HepG2 (cell line): Measurements from ENCODE around the gene ANKRD40CL. TPM values are rescaled to one million over a fixed set of nuclear protein-coding genes. Genes with fewer than 3 reads are reported as not detected.
A peak's percentile ranks its signal among the peaks of the same experiment; 100 is the strongest.

ENCODE experiments used
- ATF1 ChIP-seq: IDR thresholded peaks from 2 replicates; pipeline ENCODE4 v1.6.1; 2016; ENCODE audit warnings: mild to moderate bottlenecking, control low read depth
- GTF2F1 ChIP-seq: fragments of 150-350 bp; IDR thresholded peaks from 2 replicates; pipeline ENCODE4 v1.6.1; 2014; ENCODE audit warnings: low read length
- ISL2 ChIP-seq: sonication (generic); formaldehyde crosslinking; IDR thresholded peaks from 2 replicates; pipeline ENCODE4 v1.5.0; 2020; ENCODE audit warnings: missing genetic modification reagents
- KLF11 ChIP-seq: IDR thresholded peaks from 2 replicates; pipeline ENCODE4 v1.6.1; 2016; ENCODE audit warnings: missing compliant biosample characterization
- KLF13 ChIP-seq: sonication (generic); formaldehyde crosslinking; IDR thresholded peaks from 2 replicates; pipeline ENCODE4 v1.4.0; 2020; ENCODE audit warnings: mild to moderate bottlenecking, missing genetic modification reagents
- NCOA1 ChIP-seq: sonication (generic); formaldehyde crosslinking; IDR thresholded peaks from 2 replicates; pipeline ENCODE4 v1.9.0; 2021; ENCODE audit warnings: missing genetic modification reagents
- NFIC ChIP-seq: IDR thresholded peaks from 2 replicates; pipeline ENCODE4 v1.6.1; 2012; ENCODE audit warnings: mild to moderate bottlenecking, low read length, inconsistent platforms
- NFYC ChIP-seq: IDR thresholded peaks from 2 replicates; pipeline ENCODE4 v1.6.1; 2016; ENCODE audit warnings: missing genetic modification reagents, missing compliant biosample characterization
- PHB2 ChIP-seq: fragments of 450-650 bp; IDR thresholded peaks from 2 replicates; pipeline ENCODE4 v1.6.1; 2018; ENCODE audit not compliant: partially characterized antibody
- REL ChIP-seq: sonication (generic); formaldehyde crosslinking; conservative IDR thresholded peaks from 2 replicates; pipeline ENCODE4 v1.8.0; 2022; ENCODE audit warnings: mild to moderate bottlenecking, missing genetic modification reagents, moderate library complexity
- SP5 ChIP-seq: IDR thresholded peaks from 2 replicates; pipeline ENCODE4 v1.6.1; 2016; ENCODE audit warnings: low read depth, borderline replicate concordance
- TAF1 ChIP-seq: sonication (generic); formaldehyde crosslinking; IDR thresholded peaks from 2 replicates; pipeline ENCODE4 v1.4.0; 2020; ENCODE audit warnings: missing genetic modification reagents
- TBL1XR1 ChIP-seq: fragments of 150-350 bp; IDR thresholded peaks from 2 replicates; pipeline ENCODE4 v1.6.1; 2014; ENCODE audit warnings: borderline replicate concordance, low read length; ENCODE audit not compliant: partially characterized antibody
- YEATS4 ChIP-seq: sonication (generic); formaldehyde crosslinking; IDR thresholded peaks from 2 replicates; pipeline ENCODE4 v1.4.0; 2020; ENCODE audit warnings: missing genetic modification reagents, borderline replicate concordance
- YY1 ChIP-seq: IDR thresholded peaks from 2 replicates; pipeline ENCODE4 v1.6.1; 2011; ENCODE audit warnings: low read length, low read depth, moderate library complexity, mild to moderate bottlenecking; ENCODE audit not compliant: insufficient read depth, insufficient replicate concordance
- ZNF460 ChIP-seq: sonication (generic); formaldehyde crosslinking; IDR thresholded peaks from 2 replicates; pipeline ENCODE4 v1.5.1; 2020; ENCODE audit warnings: missing genetic modification reagents, mild to moderate bottlenecking, borderline replicate concordance
- ZNF543 ChIP-seq: sonication (generic); formaldehyde crosslinking; IDR thresholded peaks from 2 replicates; pipeline ENCODE4 v1.4.0; 2020; ENCODE audit warnings: mild to moderate bottlenecking, missing genetic modification reagents
- ZNF567 ChIP-seq: sonication (generic); formaldehyde crosslinking; IDR thresholded peaks from 2 replicates; pipeline ENCODE4 v1.8.1; 2023; ENCODE audit warnings: mild to moderate bottlenecking, missing genetic modification reagents, borderline replicate concordance
- ZNF772 ChIP-seq: sonication (generic); formaldehyde crosslinking; IDR thresholded peaks from 2 replicates; pipeline ENCODE4 v1.5.0; 2020; ENCODE audit warnings: mild to moderate bottlenecking, missing genetic modification reagents
- ZNF788 ChIP-seq: sonication (generic); formaldehyde crosslinking; IDR thresholded peaks from 2 replicates; pipeline ENCODE4 v1.5.0; 2020; ENCODE audit warnings: mild to moderate bottlenecking, missing genetic modification reagents, borderline replicate concordance
- polyA plus RNA-seq, 8 experiments: library from polyadenylated mRNA; depleted of rRNA in 3 of 8; stranded (reverse) in 7 of 8; unstranded in 1 of 8; fragments of >200 nt; fragmentation: Illumina TruSeq in 4 of 8; extraction: Trizol in 4 of 8; gene quantifications; 2 replicates each; pipeline versions ENCODE4 v1.2.1 to v1.2.3, GENCODE V29; 2011 to 2016; ENCODE audit warnings: low read depth in 4 of 8, missing spikeins in 1 of 8, mixed read lengths in 1 of 8; ENCODE audit not compliant: insufficient read depth in 1 of 8
- total RNA-seq, 5 experiments: library from RNA; depleted of rRNA; stranded (reverse); fragments of >200 nt; fragmentation: Illumina TruSeq; extraction: Trizol; gene quantifications; 2 replicates each; pipeline ENCODE4 v1.2.3, GENCODE V29; 2016; ENCODE audit warnings: low read depth in 1 of 5
- TF ChIP-seq, protein P1 (sequence below): sonication (generic); formaldehyde crosslinking; IDR thresholded peaks from 2 replicates; pipeline ENCODE4 v1.4.0; 2020; ENCODE audit warnings: missing genetic modification reagents
- TF ChIP-seq, protein P2 (sequence below): sonication (generic); formaldehyde crosslinking; IDR thresholded peaks from 2 replicates; pipeline ENCODE4 v1.4.0; 2020; ENCODE audit warnings: missing genetic modification reagents
- TF ChIP-seq, protein P3 (sequence below): sonication (generic); formaldehyde crosslinking; IDR thresholded peaks from 2 replicates; pipeline ENCODE4 v1.5.0; 2020; ENCODE audit warnings: missing genetic modification reagents
- TF ChIP-seq, protein P4 (sequence below): IDR thresholded peaks from 2 replicates; pipeline ENCODE4 v1.6.1; 2016; ENCODE audit warnings: low read depth, borderline replicate concordance
- TF ChIP-seq, protein P5 (sequence below): sonication (generic); formaldehyde crosslinking; IDR thresholded peaks from 2 replicates; pipeline ENCODE4 v1.5.1; 2020; ENCODE audit warnings: mild to moderate bottlenecking, missing genetic modification reagents, moderate library complexity

Gene ANKRD40CL
- total and polyA plus RNA-seq, 2 of the 13 experiments (the other 11 are each of a cell fraction or from before 2014, with no cell fraction given): 0.03 to 0.11 TPM

DNA sequence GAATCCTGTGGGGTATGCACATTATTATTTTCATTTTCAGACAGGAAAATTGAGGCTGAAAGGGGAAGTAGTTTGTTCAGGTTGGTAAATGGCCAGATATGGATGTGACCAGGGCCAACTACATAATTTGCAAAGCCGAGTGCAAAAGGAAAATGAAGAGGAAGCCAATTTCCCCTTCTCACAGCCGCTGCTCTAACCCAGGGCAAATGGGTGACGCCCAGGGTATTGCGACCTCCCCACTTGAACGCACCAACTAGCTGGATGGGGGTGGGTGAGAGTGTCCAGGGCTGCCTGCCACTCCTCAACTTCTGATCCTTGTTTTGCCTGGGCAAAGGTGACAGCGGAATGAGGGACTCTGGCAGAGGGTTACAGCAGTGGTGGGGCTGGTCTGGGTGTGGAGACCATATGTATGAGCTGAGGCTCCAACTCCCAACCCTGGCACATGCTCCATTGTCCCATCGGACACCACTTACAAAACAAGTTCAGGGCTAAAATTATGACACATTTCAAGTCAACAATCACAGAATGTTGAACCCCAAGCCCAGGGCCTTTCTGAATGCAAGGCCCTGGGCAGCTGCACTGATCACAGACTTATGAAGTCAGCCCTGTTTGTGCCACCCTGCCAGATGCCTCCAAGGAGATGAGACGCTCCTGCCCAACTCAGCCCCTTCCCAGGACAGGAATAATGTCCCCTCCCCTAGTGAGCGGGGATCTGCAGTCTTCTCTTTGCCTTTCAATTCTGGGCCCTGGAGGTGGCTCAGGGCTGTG lies 1.7 kb downstream of the ANKRD40CL start (continued):
- TF ChIP-seq REL (CRISPR knock-in tag) (no peak), ZNF460 (CRISPR knock-in tag) (no peak), TAF1 (CRISPR knock-in tag) (no peak), ZNF788 (CRISPR knock-in tag) (0 out of 2 replicates have a peak, but pooled peaks have one; percentile 29), YY1 (no peak), ZNF567 (CRISPR knock-in tag) (no peak), KLF13 (CRISPR knock-in tag) (0 out of 2 replicates have a peak, but pooled peaks have one; percentile 28), YEATS4 (no peak), KLF11 (CRISPR knock-in tag) (no peak), ZNF543 (CRISPR knock-in tag) (no peak), NFIC (no peak), GTF2F1 (no peak), PHB2 (no peak), ISL2 (CRISPR knock-in tag) (no peak), TBL1XR1 (no peak), NFYC (CRISPR knock-in tag) (no peak), ZNF772 (CRISPR knock-in tag) (peak; percentile 71; the same call in 1 of the 2 replicates), NCOA1 (CRISPR knock-in tag) (peak; percentile 49; the same call in 1 of the 2 replicates), SP5 (CRISPR knock-in tag) (no peak), ATF1 (no peak)
- TF ChIP-seq, protein P1, sequence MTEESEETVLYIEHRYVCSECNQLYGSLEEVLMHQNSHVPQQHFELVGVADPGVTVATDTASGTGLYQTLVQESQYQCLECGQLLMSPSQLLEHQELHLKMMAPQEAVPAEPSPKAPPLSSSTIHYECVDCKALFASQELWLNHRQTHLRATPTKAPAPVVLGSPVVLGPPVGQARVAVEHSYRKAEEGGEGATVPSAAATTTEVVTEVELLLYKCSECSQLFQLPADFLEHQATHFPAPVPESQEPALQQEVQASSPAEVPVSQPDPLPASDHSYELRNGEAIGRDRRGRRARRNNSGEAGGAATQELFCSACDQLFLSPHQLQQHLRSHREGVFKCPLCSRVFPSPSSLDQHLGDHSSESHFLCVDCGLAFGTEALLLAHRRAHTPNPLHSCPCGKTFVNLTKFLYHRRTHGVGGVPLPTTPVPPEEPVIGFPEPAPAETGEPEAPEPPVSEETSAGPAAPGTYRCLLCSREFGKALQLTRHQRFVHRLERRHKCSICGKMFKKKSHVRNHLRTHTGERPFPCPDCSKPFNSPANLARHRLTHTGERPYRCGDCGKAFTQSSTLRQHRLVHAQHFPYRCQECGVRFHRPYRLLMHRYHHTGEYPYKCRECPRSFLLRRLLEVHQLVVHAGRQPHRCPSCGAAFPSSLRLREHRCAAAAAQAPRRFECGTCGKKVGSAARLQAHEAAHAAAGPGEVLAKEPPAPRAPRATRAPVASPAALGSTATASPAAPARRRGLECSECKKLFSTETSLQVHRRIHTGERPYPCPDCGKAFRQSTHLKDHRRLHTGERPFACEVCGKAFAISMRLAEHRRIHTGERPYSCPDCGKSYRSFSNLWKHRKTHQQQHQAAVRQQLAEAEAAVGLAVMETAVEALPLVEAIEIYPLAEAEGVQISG: no peak
- TF ChIP-seq, protein P2, sequence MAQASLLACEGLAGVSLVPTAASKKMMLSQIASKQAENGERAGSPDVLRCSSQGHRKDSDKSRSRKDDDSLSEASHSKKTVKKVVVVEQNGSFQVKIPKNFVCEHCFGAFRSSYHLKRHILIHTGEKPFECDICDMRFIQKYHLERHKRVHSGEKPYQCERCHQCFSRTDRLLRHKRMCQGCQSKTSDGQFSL (CRISPR knock-in tag): no peak
- TF ChIP-seq, protein P3, sequence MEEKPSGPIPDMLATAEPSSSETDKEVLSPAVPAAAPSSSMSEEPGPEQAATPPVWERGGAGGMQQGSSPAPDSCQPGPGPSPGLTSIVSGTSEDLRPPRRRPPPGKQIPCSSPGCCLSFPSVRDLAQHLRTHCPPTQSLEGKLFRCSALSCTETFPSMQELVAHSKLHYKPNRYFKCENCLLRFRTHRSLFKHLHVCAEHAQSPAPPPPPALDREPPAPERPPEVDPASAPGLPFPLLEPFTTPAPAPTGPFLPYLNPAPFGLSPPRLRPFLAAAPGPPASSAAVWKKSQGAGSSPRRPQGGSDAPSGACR (CRISPR knock-in tag): 0 out of 2 replicates have a peak, but pooled peaks have one; percentile 46
- TF ChIP-seq, protein P4, sequence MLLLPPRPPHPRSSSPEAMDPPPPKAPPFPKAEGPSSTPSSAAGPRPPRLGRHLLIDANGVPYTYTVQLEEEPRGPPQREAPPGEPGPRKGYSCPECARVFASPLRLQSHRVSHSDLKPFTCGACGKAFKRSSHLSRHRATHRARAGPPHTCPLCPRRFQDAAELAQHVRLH (CRISPR knock-in tag): no peak
- TF ChIP-seq, protein P5, sequence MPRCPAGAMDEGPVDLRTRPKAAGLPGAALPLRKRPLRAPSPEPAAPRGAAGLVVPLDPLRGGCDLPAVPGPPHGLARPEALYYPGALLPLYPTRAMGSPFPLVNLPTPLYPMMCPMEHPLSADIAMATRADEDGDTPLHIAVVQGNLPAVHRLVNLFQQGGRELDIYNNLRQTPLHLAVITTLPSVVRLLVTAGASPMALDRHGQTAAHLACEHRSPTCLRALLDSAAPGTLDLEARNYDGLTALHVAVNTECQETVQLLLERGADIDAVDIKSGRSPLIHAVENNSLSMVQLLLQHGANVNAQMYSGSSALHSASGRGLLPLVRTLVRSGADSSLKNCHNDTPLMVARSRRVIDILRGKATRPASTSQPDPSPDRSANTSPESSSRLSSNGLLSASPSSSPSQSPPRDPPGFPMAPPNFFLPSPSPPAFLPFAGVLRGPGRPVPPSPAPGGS (CRISPR knock-in tag): no peak
